Measurements from ENCODE around the gene DRG2. TPM values are rescaled to one million over a fixed set of nuclear protein-coding genes. Genes with fewer than 3 reads are reported as not detected.

DRG2 gene
- polyA plus RNA-seq, 1 donor from 2014 or later: 40.6 TPM

DNA sequence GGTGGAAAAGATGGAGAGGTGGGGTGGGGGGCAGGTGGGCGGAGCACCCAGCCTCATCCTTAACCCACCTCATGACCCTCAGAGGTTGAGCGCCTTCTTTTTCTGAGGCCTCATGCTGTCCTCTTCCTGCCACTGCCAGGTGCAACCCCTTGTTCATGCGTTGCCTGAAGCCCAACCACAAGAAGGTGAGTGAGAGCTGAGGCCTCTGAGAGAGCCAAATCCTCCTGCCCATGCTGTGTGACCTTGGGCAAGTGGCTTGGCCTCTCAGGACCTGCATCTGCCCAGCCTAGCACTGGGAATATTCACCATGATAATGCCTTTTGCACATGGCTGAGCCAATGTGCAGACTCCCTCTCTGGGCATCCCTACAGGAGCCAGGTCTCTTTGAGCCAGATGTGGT is 52.9 kb downstream of the DRG2 start:
- Histone ChIP-seq H3K9ac (ENCODE audit: low read length) (no peak overlapping the region), H3K9me2 (ENCODE audit: insufficient read depth, low read length) (no peaks in the 10 kb centered on the region), H3K4me2 (ENCODE audit: low read length) (no peak overlapping the region), H3K27ac (ENCODE audit: low read length) (no peak overlapping the region), H3F3A (ENCODE audit: insufficient read depth, low read length, poor library complexity, severe bottlenecking) (no peaks in the 10 kb centered on the region), H3K79me2 (replicated peaks; ENCODE audit: insufficient read depth, low read length) (no peaks in the 10 kb centered on the region), H4K20me1 (ENCODE audit: insufficient read depth) (no peaks in the 10 kb centered on the region), H3K27me3 (ENCODE audit: insufficient read depth, low read depth, low read length) (no peaks in the 10 kb centered on the region), H2AFZ (ENCODE audit: low read depth, low read length) (no peak overlapping the region), H3K4me3 (ENCODE audit: low read length) (no peak overlapping the region), H3K9me3 (ENCODE audit: low read length) (no peaks in the 10 kb centered on the region), H3K36me3 (ENCODE audit: insufficient read depth, low read length) (no peaks in the 10 kb centered on the region)
- TF ChIP-seq, protein P1, sequence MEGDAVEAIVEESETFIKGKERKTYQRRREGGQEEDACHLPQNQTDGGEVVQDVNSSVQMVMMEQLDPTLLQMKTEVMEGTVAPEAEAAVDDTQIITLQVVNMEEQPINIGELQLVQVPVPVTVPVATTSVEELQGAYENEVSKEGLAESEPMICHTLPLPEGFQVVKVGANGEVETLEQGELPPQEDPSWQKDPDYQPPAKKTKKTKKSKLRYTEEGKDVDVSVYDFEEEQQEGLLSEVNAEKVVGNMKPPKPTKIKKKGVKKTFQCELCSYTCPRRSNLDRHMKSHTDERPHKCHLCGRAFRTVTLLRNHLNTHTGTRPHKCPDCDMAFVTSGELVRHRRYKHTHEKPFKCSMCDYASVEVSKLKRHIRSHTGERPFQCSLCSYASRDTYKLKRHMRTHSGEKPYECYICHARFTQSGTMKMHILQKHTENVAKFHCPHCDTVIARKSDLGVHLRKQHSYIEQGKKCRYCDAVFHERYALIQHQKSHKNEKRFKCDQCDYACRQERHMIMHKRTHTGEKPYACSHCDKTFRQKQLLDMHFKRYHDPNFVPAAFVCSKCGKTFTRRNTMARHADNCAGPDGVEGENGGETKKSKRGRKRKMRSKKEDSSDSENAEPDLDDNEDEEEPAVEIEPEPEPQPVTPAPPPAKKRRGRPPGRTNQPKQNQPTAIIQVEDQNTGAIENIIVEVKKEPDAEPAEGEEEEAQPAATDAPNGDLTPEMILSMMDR (IDR thresholded peaks at IDR 0.05; ENCODE audit: poor library complexity, severe bottlenecking): no peak
- TF ChIP-seq SMC3 (conservative IDR thresholded peaks at IDR 0.05; ENCODE audit: poor library complexity) (no peak), MXI1 (conservative IDR thresholded peaks at IDR 0.05; ENCODE audit: poor library complexity, severe bottlenecking) (no peak), POLR2AphosphoS5 (IDR thresholded peaks at IDR 0.05) (no peak), EP300 (conservative IDR thresholded peaks at IDR 0.05; ENCODE audit: poor library complexity, severe bottlenecking) (no peak), TAF1 (IDR thresholded peaks at IDR 0.05; ENCODE audit: low read depth) (no peak), EZH2 (IDR thresholded peaks at IDR 0.05; ENCODE audit: borderline replicate concordance, insufficient read depth, low read length, poor library complexity, severe bottlenecking) (no peak), RAD21 (conservative IDR thresholded peaks at IDR 0.05) (no peak)
- TF ChIP-seq, protein P2, sequence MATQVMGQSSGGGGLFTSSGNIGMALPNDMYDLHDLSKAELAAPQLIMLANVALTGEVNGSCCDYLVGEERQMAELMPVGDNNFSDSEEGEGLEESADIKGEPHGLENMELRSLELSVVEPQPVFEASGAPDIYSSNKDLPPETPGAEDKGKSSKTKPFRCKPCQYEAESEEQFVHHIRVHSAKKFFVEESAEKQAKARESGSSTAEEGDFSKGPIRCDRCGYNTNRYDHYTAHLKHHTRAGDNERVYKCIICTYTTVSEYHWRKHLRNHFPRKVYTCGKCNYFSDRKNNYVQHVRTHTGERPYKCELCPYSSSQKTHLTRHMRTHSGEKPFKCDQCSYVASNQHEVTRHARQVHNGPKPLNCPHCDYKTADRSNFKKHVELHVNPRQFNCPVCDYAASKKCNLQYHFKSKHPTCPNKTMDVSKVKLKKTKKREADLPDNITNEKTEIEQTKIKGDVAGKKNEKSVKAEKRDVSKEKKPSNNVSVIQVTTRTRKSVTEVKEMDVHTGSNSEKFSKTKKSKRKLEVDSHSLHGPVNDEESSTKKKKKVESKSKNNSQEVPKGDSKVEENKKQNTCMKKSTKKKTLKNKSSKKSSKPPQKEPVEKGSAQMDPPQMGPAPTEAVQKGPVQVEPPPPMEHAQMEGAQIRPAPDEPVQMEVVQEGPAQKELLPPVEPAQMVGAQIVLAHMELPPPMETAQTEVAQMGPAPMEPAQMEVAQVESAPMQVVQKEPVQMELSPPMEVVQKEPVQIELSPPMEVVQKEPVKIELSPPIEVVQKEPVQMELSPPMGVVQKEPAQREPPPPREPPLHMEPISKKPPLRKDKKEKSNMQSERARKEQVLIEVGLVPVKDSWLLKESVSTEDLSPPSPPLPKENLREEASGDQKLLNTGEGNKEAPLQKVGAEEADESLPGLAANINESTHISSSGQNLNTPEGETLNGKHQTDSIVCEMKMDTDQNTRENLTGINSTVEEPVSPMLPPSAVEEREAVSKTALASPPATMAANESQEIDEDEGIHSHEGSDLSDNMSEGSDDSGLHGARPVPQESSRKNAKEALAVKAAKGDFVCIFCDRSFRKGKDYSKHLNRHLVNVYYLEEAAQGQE (IDR thresholded peaks at IDR 0.05; ENCODE audit: borderline replicate concordance): no peak

DNA sequence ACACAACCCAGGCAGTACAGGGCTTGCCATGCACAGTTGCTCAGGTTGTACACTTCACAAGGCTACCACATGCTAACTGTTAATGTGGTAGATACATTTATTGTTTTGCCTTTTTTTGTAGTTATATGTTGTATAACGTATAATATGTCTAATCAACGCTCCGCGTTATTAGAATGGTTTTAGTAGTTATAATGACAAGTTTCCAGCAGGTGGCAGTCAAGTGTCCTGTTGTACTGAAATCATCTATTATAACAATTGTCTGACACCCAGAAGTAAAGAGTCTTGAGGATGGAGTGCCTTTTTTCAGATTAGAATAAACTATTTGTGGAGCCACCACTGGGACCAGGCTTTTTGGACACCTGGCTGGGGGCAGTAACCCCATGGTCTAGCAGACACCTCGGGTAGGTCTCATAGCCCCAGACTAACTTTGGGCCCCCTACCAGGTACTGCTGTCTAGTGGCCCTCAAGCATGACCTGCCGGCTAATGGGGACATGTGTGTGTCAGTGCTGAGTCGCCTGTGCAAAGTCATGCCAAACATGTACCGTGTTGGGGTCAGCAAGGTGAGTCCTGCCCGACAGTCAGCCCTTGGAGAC is 53.6 kb downstream of the DRG2 start:
- Histone ChIP-seq H3K27ac (ENCODE audit: low read length) (no peak overlapping the region), H3F3A (ENCODE audit: insufficient read depth, low read length, poor library complexity, severe bottlenecking) (no peaks in the 10 kb centered on the region), H3K9me2 (ENCODE audit: insufficient read depth, low read length) (no peaks in the 10 kb centered on the region), H3K27me3 (ENCODE audit: insufficient read depth, low read depth, low read length) (no peaks in the 10 kb centered on the region), H4K20me1 (ENCODE audit: insufficient read depth) (no peaks in the 10 kb centered on the region), H2AFZ (ENCODE audit: low read depth, low read length) (no peak overlapping the region), H3K4me2 (ENCODE audit: low read length) (no peak overlapping the region), H3K9me3 (ENCODE audit: low read length) (no peaks in the 10 kb centered on the region), H3K36me3 (ENCODE audit: insufficient read depth, low read length) (no peaks in the 10 kb centered on the region), H3K9ac (ENCODE audit: low read length) (no peak overlapping the region), H3K79me2 (replicated peaks; ENCODE audit: insufficient read depth, low read length) (no peaks in the 10 kb centered on the region), H3K4me3 (ENCODE audit: low read length) (no peak overlapping the region)
- TF ChIP-seq MXI1 (conservative IDR thresholded peaks at IDR 0.05; ENCODE audit: poor library complexity, severe bottlenecking) (no peak), TAF1 (IDR thresholded peaks at IDR 0.05; ENCODE audit: low read depth) (no peak), SMC3 (conservative IDR thresholded peaks at IDR 0.05; ENCODE audit: poor library complexity) (peak; percentile 79), RAD21 (conservative IDR thresholded peaks at IDR 0.05) (peak; percentile 80), EZH2 (IDR thresholded peaks at IDR 0.05; ENCODE audit: borderline replicate concordance, insufficient read depth, low read length, poor library complexity, severe bottlenecking) (no peak), EP300 (conservative IDR thresholded peaks at IDR 0.05; ENCODE audit: poor library complexity, severe bottlenecking) (no peak), POLR2AphosphoS5 (IDR thresholded peaks at IDR 0.05) (no peak)
- TF ChIP-seq, protein P2 (IDR thresholded peaks at IDR 0.05; ENCODE audit: borderline replicate concordance): no peak
- TF ChIP-seq, protein P1 (IDR thresholded peaks at IDR 0.05; ENCODE audit: poor library complexity, severe bottlenecking): peak; percentile 81

Data from neural cell (in vitro differentiated cells).